Retinal pigment epithelial cell (primary cell): ENCODE data around the gene TIPARP.

ENCODE experiments used
- DNase-seq: peaks from one replicate; pipeline ENCODE4 v3.0.0-alpha.2; 2010; ENCODE audit warnings: low read depth
- H3K4me3 ChIP-seq: 2 replicates; pipeline ENCODE4 v1.5.1; 2011; ENCODE audit warnings: mild to moderate bottlenecking, low read length, control low read depth, moderate library complexity
- TF ChIP-seq, protein P1 (sequence below): conservative IDR thresholded peaks from 2 replicates; pipeline ENCODE4 v1.5.1; 2011; ENCODE audit warnings: low read depth, low read length, control low read depth, inconsistent platforms

Gene TIPARP

DNA sequence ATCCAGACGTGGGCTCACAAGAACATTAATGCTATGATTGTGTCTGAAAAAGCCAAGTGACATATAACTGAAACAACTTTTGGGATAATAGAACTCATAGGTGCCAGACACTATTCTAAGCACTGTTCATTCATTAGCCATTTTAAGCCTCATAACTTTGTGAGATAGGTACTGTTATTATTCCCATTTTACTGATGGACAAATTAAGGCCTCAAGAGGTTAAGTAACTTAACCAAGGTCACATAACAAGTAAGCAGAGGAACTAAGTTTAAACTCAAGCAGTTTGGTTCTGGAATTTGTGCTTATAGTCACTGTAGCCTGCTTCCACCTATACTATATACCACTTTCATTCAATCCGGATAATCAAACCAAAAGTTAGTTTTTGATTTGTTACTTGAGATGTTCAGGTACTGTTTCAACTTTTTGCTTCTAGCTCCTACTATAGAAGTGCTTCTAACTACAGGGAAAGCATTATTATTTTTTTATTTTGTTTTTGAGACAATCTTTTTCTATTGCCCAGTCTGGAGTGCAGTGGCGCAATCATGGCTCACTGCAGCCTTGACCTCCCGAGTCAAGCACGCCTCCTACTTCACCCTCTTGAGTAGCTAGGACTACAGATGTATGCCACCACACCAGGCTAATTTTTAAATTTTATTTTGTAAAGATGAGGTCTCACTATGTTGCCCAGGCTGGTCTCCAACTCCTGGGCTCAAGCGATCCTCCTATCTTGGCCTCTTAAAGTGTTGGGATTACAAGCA is 41.9 kb downstream of the TIPARP start:
- H3K4me3 ChIP-seq = no peak overlapping the region
- DNase-seq = no peak
- TF ChIP-seq, protein P1, sequence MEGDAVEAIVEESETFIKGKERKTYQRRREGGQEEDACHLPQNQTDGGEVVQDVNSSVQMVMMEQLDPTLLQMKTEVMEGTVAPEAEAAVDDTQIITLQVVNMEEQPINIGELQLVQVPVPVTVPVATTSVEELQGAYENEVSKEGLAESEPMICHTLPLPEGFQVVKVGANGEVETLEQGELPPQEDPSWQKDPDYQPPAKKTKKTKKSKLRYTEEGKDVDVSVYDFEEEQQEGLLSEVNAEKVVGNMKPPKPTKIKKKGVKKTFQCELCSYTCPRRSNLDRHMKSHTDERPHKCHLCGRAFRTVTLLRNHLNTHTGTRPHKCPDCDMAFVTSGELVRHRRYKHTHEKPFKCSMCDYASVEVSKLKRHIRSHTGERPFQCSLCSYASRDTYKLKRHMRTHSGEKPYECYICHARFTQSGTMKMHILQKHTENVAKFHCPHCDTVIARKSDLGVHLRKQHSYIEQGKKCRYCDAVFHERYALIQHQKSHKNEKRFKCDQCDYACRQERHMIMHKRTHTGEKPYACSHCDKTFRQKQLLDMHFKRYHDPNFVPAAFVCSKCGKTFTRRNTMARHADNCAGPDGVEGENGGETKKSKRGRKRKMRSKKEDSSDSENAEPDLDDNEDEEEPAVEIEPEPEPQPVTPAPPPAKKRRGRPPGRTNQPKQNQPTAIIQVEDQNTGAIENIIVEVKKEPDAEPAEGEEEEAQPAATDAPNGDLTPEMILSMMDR = no peak

DNA sequence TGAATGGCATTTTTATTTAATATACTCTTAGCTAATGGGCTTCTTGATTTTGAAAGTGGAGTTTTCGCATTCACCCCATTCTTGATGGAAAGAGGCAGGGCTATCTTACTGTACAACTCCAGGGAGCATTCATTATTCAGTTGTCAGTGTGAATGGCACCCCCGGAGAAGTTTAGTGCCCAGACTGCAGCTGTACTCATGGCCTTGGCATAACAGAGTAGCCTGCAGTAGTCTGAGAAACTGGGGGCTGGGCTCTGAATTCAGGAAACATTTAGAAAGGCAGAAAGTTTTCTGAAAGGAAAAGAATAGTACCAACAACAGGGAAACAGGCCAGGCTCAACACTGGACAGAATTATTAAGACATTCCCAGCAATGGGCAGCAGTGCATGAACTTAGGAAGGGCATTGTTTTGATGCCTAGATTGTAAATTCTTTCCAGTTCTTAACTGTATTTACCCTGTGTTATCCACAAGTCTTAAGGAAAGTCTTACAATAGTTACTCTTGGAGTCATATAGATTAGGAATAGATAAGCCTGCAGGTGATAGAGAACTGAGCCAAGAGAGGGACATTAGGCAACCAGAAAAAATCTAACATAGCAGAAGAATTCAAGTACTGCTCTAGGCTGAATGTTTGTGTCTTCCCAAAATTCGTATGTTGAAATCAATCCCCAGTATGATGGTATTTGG is 44.4 kb downstream of the TIPARP start:
- no peak overlapping the region for H3K4me3 ChIP-seq
- no peak for DNase-seq
- TF ChIP-seq, protein P1 = no peak

DNA sequence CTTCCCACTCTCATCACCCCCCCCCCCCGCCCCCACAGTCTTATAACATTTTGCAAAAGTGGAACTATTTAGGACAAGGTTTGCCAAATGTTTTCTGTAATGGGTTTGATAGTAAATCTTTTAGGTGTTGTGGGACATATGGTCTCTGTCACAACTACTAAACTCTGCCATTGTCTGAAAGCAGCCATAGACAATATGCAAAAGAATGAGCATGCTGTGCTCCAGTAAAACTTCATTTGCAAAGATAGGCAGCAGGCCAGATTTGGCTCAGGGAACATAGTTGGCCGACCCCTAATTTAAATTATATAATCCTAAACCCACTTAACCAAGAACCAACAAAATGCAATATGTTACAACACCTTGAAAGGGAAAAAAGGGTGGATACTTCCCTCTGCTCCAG is 46.4 kb downstream of the TIPARP start:
- DNase-seq = no peak
- H3K4me3 ChIP-seq = no peak overlapping the region
- TF ChIP-seq, protein P1 = no peak

DNA sequence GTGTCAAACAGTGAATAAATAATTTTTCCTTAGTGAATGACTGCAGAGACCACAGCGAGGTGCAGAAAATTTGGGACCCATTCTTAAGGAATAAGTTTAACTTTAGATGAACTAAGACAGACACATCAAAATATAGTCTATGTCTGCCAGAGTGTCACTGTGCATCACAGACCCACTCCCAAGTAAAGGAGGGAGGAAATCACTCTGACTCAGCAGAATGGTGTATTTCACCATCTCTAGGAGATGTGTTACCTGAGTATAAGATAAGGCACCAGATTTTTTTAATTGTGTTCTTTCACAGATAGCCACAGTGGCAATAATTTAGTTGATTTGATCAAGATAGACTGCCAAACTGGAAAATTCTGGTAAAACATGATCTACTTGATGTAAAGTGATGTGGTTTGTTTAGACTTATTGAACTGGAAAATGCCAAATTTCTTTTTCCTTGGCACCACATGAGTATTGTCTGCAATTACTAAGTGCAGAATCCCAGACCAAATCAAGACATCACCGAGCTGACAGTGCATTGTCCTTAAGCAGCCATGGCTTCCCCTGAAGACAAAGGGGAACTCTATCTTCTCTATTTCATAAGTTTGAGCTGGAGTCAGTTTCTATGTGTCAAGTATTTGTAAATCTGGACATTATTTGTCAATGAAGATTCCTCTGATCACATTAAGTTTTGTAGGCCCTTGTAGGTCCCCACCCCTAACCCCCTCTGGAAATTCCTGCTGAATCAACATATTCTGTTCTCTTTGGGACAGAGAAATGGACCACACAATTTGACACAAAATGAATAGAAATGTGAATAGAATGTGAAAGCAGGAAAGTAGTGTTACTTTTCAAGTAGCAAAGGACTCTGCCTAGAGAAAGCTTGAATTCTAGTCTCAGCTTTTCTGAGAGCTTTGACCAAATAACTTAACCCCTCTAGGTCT is 47.6 kb downstream of the TIPARP start:
- DNase-seq = no peak
- H3K4me3 ChIP-seq = no peak overlapping the region
- TF ChIP-seq, protein P1 = no peak

DNA sequence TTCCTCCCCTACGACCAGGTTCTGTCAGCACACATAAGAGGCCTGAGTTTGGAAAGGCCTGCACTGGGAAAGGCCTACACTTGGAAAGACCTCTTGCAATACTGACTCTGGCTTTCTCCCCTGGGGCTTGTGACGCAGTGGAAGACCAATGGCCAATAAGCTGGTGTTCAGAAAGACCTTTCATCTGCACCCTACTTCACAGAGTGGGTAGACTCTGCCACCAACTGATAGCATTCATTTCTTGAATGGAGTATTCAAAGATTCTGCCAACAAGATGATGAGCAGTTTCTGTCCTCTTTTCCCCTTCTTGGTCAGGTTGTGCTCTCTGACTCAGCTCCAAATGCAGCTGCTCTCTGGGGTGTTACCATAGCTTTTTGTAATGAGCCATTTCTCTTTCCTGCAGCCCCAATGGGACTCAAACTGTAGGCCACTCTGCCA is 48.8 kb downstream of the TIPARP start:
- no peak overlapping the region for H3K4me3 ChIP-seq
- DNase-seq = no peak
- TF ChIP-seq, protein P1 = no peak

DNA sequence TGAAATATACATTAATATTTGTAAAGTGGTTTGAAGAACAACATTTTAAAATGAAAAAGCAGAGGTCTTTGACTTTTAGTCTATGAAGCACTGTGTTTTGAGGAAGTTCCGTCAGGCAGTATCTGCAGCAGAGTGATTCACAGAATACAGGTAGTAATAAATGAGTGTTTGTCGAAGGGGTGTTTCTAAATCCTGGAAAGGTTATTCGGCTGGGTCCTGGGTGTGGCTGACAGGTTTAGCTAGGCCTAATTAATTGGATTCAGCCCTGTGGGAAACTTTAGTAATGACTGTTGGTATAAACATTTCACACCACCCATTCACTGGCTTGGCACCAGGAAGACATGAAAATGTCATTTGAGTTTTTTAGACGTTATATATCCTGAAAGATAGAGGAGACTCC is 51.3 kb downstream of the TIPARP start:
- TF ChIP-seq, protein P1 = no peak
- H3K4me3 ChIP-seq = no peak overlapping the region
- no peak for DNase-seq
